RWPE1 (cell line): ENCODE data around the gene TRPC4AP.
A peak's percentile ranks its signal among the peaks of the same experiment; 100 is the strongest.

Source experiments
- CTCF ChIA-PET: fragments of 350-600 bp; sonication (Branson Sonifier 250); formaldehyde crosslinking; extraction: SDS; loops from one replicate; lab custom pipeline; 2021; lab: Yijun Ruan, JAX
- POLR2A ChIA-PET: fragments of 400-600 bp; formaldehyde crosslinking; extraction: SDS; loops from one replicate; lab custom pipeline; 2020; ENCODE audit warnings: antibody characterized with exemption; ENCODE audit not compliant: low non-redundant PET; lab: Yijun Ruan, JAX
- DNase-seq: peaks from one replicate; pipeline ENCODE4 v3.0.0; 2012; ENCODE audit warnings: low spot score
- H3K27ac ChIP-seq: fragments of 450-650 bp; 2 replicates; pipeline ENCODE4 v1.5.1; 2017
- CTCF ChIP-seq: fragments of 450-650 bp; conservative IDR thresholded peaks from 2 replicates; pipeline ENCODE4 v1.5.1; 2017; ENCODE audit warnings: low read depth, mild to moderate bottlenecking

The TRPC4AP gene

GRCh38 chr20:34964486-34964885 lies 128.1 kb downstream of the TRPC4AP start:
- CTCF ChIA-PET: interaction anchor here (0.6 to 0.8 kb wide), 2 partner anchors 20 to 88 kb away, joined by 3 to 4 read pairs; partner anchors contain the start of gene ACSS2
- TF ChIP-seq CTCF: no peak

GRCh38 chr20:34956751-34957472 lies 135.7 kb downstream of the TRPC4AP start:
- ChIA-PET POLR2A (interaction anchor here (1.4 kb wide), 1 partner anchor 83 kb away, joined by 5 read pairs; no protein-coding TSS in a partner anchor), CTCF (interaction anchor here (0.6 to 4.8 kb wide), 5 partner anchors 38 to 122 kb away, joined by 4 to 57 read pairs (median 5); partner anchors contain the start of genes ACSS2 and GGT7)
- DNase-seq: no peak
- no peak for TF ChIP-seq CTCF
- H3K27ac ChIP-seq: 0 out of 2 replicates have a peak overlapping the region, but pooled peaks have one; percentile 2

More at GRCh38 chr20:34964486-34964885, 128.1 kb downstream of the TRPC4AP start:
- POLR2A ChIA-PET: no interaction called here
- H3K27ac ChIP-seq: no peak overlapping the region
- no peak for DNase-seq

- ChIA-PET CTCF (interaction anchor here (0.6 to 4.8 kb wide), 10 partner anchors 12 to 121 kb away, joined by 3 to 57 read pairs (median 4); partner anchors contain the start of genes ACSS2 and GGT7), POLR2A (interaction anchor here (1.4 to 1.9 kb wide), 2 partner anchors 80 to 82 kb away, joined by 5 to 13 read pairs; partner anchors contain the start of gene ACSS2)
- peak overlapping the region; percentile 88 for H3K27ac ChIP-seq
- no peak for DNase-seq
- peak; percentile 34 for TF ChIP-seq CTCF
These were observed 136.6 kb downstream of the TRPC4AP start for GRCh38 chr20:34956041-34956458.

- POLR2A ChIA-PET: interaction anchor here (0.8 to 1.9 kb wide), 3 partner anchors 10 to 81 kb away, joined by 3 to 13 read pairs (median 5); partner anchors contain the start of gene ACSS2
- DNase-seq: peak; percentile 100
- peak; percentile 82 for TF ChIP-seq CTCF
- peak within 1 kb of the TSS; percentile 88 for H3K27ac ChIP-seq
- CTCF ChIA-PET: interaction anchor here (0.6 to 4.8 kb wide), 11 partner anchors 13 to 120 kb away, joined by 3 to 57 read pairs (median 3); partner anchors contain the start of genes ACSS2 and GGT7
These were observed 137.2 kb downstream of the TRPC4AP start, which contains the start of the genes GSS and MYH7B for GRCh38 chr20:34955231-34956040. GSS (minus strand) TSS chr20:34955806; CDS start chr20:34951852, 3,954 bp downstream. MYH7B (plus strand) TSS chr20:34955868; CDS start chr20:34978006, 22,138 bp downstream.

- POLR2A ChIA-PET: interaction anchor here (0.8 to 1.9 kb wide), 2 partner anchors 9 to 79 kb away, joined by 3 to 13 read pairs; partner anchors contain the start of gene ACSS2
- no peak for TF ChIP-seq CTCF
- DNase-seq: peak; percentile 50
- peak overlapping the region; percentile 88 for H3K27ac ChIP-seq
- CTCF ChIA-PET: interaction anchor here (0.6 to 4.8 kb wide), 4 partner anchors 15 to 81 kb away, joined by 3 to 57 read pairs (median 4); partner anchors contain the start of genes ACSS2 and GGT7
These were observed 137.7 kb downstream of the TRPC4AP start for GRCh38 chr20:34954904-34955230.
